Neural cell (in vitro differentiated cells): ENCODE measurements around the gene PFKP.

Experiments
- EP300 ChIP-seq: fragments of 450-650 bp; conservative IDR thresholded peaks from 2 replicates; pipeline ENCODE4 v1.6.1; 2014; ENCODE audit warnings: antibody characterized with exemption, mild to moderate bottlenecking, moderate library complexity; ENCODE audit not compliant: poor library complexity, severe bottlenecking
- POLR2AphosphoS5 ChIP-seq: IDR thresholded peaks from 2 replicates; pipeline ENCODE4 v1.6.1; 2012
- TF ChIP-seq, protein P1 (sequence below): fragments of 450-650 bp; IDR thresholded peaks from 2 replicates; pipeline ENCODE4 v1.5.1; 2014; ENCODE audit warnings: antibody characterized with exemption, mild to moderate bottlenecking, moderate library complexity; ENCODE audit not compliant: poor library complexity, severe bottlenecking

DNA sequence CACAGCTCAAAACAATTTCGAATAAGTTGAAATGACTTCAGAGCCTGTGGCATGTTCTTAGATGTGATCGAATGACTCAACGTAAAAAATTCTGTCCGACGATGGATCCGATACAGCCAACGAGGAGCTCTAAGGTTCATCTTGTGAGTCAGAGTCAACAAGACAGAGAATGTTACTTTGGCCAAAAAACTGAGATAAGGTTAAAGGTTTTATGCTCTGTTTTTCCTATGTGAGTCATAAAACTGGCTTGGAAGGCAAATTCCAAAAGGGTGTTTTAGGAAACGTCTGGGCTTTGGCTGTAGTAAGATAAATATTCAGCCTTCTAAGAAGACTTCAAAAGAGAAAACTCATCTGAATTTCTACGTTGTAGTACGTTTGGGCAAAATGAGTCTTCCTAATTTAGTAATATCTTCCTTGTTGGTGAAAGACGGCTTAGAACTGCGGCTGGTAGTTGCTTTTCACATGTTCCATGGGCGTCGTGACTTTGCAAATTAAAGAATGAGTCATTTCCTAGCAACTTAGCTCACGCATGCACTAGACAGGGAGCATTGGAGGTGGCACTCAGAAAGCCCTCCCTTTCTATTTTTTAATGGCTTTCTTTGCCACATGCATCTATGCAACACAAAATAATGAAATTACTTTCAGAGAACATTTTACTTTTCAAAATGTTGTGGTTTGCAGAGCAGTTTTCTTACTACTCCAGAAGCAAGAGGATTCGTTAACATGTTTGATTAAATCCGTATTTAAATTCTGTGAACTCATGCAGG, 28.2 kb downstream of the PFKP start:
- TF ChIP-seq EP300 (no peak), POLR2AphosphoS5 (no peak)
- TF ChIP-seq, protein P1, sequence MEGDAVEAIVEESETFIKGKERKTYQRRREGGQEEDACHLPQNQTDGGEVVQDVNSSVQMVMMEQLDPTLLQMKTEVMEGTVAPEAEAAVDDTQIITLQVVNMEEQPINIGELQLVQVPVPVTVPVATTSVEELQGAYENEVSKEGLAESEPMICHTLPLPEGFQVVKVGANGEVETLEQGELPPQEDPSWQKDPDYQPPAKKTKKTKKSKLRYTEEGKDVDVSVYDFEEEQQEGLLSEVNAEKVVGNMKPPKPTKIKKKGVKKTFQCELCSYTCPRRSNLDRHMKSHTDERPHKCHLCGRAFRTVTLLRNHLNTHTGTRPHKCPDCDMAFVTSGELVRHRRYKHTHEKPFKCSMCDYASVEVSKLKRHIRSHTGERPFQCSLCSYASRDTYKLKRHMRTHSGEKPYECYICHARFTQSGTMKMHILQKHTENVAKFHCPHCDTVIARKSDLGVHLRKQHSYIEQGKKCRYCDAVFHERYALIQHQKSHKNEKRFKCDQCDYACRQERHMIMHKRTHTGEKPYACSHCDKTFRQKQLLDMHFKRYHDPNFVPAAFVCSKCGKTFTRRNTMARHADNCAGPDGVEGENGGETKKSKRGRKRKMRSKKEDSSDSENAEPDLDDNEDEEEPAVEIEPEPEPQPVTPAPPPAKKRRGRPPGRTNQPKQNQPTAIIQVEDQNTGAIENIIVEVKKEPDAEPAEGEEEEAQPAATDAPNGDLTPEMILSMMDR: no peak
